HG03064 (cell line): Measurements from ENCODE around the gene OR4D9.
A peak's percentile ranks its signal among the peaks of the same experiment; 100 is the strongest.

Source experiments
- ATAC-seq: cut with Tn5 transposase; IDR thresholded peaks from one replicate; pipeline ENCODE4 v1.9.1; 2021; ENCODE audit warnings: low read depth; ENCODE audit not compliant: unreplicated experiment

OR4D9 gene

GRCh38 chr11:59550368-59550841 is 39.1 kb downstream of the OR4D9 start:
- peak; percentile 85 for ATAC-seq

DNA sequence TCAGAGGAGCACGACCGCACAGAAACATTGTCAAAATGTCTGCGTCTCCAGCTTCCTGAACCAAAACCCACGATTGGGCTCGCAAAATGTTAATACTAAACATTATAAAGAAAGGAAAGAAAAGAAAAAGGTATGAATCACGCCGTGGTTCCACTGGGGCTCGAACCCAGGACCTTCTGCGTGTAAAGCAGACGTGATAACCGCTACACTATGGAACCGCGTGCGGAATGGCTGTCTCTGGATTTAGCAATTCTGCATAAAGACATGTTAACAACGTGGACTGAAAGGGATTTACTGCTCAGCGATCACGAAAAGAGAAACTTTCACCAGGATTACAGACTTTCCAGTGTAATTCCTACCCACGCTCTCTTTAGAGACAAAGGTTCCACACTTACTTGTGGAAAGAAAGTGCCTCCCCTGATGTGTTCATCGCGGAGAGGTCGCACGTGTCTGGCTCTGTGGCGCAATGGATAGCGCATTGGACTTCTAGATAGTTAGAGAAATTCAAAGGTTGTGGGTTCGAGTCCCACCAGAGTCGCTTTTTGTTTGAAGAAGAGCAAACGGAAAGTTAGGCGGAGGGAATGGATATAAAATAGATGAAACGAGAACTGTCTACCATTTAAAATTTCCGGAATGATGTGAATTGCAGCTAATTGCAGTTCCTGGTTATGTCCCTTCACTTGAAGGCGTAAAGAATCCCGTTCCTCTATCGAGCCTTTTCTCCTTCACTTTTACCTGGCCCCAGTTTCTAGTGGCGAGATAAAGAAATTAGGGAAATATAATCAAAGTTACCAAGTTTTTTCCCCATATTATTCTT is 39.7 kb downstream of the OR4D9 start:
- peak; percentile 50 for ATAC-seq

DNA sequence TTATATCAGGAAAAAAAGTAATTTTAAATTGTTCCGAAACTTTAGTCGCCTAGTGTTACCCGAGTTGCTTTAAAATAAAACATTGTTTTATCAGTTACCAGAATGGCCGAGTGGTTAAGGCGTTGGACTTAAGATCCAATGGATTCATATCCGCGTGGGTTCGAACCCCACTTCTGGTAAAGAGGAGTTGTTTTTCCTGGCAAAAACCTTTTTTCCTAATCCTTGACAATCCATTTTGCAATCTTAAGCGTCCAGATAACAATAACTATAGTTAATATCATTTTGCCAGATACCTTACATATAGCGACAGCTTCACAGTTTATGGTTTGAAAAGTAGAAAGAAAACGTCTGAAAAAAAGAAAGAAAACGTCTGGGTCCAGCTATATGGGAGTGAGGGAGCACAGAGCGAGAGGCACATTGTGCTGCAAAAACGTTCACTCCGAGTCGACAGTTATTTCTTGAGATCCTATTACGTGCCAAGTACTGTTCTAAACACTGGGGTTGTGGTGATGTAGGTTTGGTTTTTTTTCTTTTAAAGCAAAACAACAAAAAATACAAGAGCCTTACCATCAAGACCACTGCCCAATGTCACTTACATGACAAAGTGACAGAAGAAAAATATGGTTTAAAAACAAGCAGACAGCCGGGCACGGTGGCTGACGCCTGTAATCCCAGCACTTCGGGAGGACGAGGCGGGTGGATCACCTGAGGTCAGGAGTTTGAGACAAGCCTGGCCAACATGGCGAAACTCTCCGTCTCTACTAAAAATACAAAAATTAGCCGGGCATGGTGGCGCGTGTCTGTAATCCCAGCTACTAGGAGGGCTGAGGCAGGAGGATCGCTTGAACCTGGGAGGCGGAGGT is 40.6 kb downstream of the OR4D9 start:
- ATAC-seq = no peak

GRCh38 chr11:59552844-59553243 is 41.5 kb downstream of the OR4D9 start:
- no peak for ATAC-seq

DNA sequence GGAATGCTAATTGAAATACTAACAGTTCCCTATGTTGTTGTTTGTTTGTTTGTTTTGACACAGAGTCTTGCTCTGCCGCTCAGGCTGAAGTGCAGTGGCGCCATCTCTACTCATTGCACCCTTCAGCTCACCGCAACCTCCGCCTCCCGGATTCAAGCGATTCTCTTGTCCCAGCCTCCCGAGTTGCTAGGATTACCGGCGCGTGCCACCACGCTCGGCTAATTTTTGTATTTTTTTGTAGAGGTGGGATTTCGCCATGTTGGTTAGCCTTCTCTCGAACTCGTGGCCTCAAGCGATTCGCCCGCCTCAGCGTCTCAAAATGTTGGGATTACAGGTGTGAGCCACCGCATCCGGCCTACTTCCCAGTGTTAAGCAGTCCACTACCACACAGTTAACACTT is 42.0 kb downstream of the OR4D9 start:
- ATAC-seq = no peak

- ATAC-seq = no peak
Observed at GRCh38 chr11:59555601-59556114, 44.3 kb downstream of the OR4D9 start.

GRCh38 chr11:59556115-59556916 is 45.0 kb downstream of the OR4D9 start:
- ATAC-seq = no peak

GRCh38 chr11:59556917-59557348 is 45.6 kb downstream of the OR4D9 start:
- ATAC-seq = no peak

DNA sequence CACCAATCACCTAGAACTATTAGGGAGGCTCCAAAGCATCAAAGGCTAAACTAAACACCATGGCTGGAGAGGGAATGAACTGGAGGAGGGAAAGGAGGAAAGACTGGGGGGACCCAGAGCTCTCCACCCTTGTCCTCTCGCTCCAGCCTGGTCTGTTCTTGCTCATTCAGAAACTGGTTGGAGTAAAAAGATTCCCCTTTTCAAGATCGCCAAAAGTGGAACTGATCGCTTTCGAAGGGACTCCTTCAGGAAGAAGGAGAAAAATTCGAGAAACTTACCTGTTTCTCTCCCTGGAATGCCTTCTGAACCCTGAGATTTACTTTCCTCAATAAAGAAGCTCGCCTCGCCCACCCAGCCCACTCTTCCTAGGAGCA is 46.9 kb downstream of the OR4D9 start:
- ATAC-seq = no peak

GRCh38 chr11:59559886-59560285 is 48.5 kb downstream of the OR4D9 start:
- ATAC-seq = no peak

DNA sequence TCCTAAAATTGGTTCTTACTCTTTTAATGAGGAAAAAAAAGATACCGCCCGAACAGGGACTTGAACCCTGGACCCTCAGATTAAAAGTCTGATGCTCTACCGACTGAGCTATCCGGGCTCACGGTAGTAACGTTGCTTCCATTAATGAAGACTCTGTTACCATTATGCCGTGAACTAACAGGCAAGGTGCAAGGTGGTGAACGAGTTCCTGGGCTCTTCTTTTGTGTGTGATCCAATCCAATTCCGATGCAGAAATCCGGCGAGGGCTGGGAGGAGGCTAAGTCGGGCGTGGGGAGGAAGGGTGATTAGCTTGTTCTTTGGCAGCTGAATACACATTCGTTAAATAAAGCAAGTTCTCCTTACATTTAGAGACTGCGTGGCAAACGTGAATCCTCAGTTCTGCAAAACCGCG is 49.0 kb downstream of the OR4D9 start:
- ATAC-seq = peak; percentile 26

GRCh38 chr11:59560702-59561473 is 49.5 kb downstream of the OR4D9 start:
- peak; percentile 51 for ATAC-seq

GRCh38 chr11:59562292-59562691 is 51.0 kb downstream of the OR4D9 start:
- no peak for ATAC-seq
